ENCODE data around the gene KCNQ1.

- TF ChIP-seq EP300 (IDR thresholded peaks at IDR 0.05; ENCODE audit: low read depth) (no peak), CTCF (IDR thresholded peaks at IDR 0.05) (no peak), POLR2AphosphoS5 (IDR thresholded peaks at IDR 0.05) (no peak)
Measured at GRCh38 chr11:2878782-2879181, 434.0 kb downstream of the KCNQ1 start.
